TTC549 (cell line): Measurements from ENCODE around the gene CALM3.

Experiments
- FAIRE-seq: peaks from 2 replicates; lab custom pipeline; 2012; peaks lifted over from hg19 to GRCh38; lab: Jason Lieb, UNC

Gene CALM3

GRCh38 chr19:46600384-46601317, 479 bp upstream of the CALM3 start:
- FAIRE-seq: no peak

GRCh38 chr19:46602392-46603194, 1.5 kb downstream of the CALM3 start:
- FAIRE-seq: no peak

GRCh38 chr19:46603195-46603637, 2.1 kb downstream of the CALM3 start:
- no peak for FAIRE-seq

DNA sequence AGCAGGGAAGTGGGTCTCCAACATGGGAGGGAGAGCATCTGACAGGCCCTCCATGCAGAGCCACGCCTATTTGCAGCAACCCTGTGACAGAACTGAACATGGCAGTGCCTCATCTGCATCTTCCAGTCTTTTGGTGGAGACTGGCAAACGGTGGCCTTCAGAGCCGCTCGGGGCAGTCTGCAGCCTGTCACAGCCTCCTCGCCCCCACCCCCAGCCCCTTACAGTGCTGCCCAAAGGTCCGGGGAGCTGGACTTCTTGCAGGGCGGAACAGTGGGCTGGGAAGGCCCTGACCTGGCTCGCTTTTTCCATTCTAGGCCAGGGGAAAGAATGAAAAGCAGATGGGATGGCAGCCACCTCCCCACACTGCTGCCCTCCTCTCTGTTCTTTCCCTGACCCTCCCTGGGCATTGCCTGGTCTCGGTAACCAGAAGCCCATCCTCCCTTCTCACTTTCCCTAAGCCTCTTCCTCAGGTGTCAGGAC, 2.7 kb downstream of the CALM3 start:
- FAIRE-seq: no peak

- FAIRE-seq: no peak
Measured at GRCh38 chr19:46604781-46605355, 3.7 kb downstream of the CALM3 start.

DNA sequence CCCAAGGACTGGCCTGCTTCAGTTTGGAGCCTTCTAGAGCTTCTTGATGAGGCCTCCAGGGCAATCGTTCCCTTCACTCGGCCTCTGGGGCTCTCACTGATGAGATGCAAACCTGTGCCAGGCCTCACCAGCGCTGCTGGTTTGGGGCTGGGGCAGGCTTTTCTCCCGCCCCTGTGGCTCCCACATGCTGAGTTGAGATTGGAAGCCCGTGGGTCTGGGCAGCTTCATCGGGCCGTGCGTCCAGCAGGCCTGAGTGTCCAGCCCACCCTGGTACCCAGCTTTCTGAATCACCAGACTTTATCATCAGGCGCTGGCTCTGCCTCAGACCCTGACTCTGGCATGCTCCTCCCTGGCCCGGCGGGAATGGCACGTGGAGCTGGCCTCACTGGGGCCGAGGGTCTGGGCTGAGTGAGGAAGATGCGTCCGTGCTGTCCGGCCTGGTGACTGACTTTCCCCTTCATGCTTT, 4.3 kb downstream of the CALM3 start:
- FAIRE-seq: no peak

DNA sequence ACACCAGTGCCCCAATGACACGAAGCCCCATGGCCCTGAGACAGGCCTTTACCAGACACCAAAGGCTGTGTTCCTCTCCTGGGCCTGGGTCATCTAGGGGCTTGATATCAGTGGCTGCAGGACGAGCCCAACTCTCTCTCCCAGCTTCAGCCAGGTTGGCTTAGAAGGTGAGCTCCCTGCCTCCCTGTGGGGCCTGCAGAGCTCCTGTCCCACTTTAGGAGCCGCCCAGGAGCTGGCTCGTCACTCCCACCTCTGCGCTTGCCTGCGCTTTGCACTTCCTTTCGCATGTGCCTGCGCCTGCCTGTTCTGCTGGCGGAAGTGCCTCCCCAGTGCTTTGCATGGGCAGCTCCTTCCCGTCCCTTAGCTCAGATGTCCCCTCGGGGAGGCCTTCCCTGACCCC, 4.9 kb downstream of the CALM3 start:
- FAIRE-seq: no peak

DNA sequence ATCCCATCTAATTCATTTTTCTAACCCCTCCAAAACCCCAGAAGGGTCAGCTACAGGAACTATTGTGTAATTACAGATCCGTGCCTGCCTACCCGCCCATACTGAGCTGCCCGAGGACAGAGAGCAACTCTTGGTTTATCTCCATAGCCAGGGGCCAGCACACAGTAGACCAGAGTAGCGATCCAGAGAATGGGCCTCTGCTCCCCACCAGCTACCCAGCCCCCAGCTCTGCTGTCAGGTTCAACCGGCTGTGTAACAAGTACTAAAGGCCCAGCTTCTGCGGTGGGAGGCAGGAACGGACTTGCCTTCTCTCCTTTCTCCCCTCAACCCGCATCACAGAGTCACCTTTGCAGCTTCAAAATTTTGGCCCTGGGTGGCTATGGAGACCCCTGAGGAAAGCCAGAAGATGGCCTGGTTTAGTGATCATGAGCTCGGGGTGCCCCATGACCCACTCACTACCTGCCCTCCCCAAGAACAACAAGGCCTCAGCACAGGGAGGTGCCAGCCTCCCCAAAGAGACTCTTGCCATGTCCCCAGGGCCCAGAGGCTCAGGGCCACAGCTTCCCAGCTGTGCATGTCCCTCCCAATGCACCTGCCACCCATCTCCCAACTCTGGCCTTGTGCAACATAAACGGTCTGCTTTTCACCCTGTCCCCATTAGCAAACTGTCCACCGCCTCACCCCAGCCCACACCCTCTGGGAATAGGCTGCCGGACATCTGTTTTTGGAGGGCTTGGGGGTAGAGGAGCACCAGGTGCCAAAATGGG, 5.7 kb downstream of the CALM3 start:
- no peak for FAIRE-seq

- no peak for FAIRE-seq
Measured at GRCh38 chr19:46607448-46607841, 6.3 kb downstream of the CALM3 start.

DNA sequence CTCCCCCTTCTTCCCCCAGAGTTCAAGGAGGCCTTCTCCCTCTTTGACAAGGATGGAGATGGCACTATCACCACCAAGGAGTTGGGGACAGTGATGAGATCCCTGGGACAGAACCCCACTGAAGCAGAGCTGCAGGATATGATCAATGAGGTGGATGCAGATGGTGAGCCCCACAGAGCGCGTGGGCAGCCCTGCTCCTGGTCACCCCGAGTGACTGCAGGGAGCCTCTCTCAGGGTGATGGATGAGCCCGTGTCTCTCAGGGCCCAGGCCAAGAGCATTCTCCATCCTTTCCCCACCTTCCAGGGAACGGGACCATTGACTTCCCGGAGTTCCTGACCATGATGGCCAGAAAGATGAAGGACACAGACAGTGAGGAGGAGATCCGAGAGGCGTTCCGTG, 7.0 kb downstream of the CALM3 start:
- no peak for FAIRE-seq

GRCh38 chr19:46608581-46609345, 7.6 kb downstream of the CALM3 start:
- no peak for FAIRE-seq

GRCh38 chr19:46609511-46610412, 8.6 kb downstream of the CALM3 start:
- FAIRE-seq: no peak

- FAIRE-seq: no peak
Measured at GRCh38 chr19:46610413-46610775, 9.3 kb downstream of the CALM3 start.

- no peak for FAIRE-seq
Measured at GRCh38 chr19:46610851-46611770, 10.0 kb downstream of the CALM3 start.

GRCh38 chr19:46611776-46612175, 10.6 kb downstream of the CALM3 start:
- FAIRE-seq: no peak

GRCh38 chr19:46613525-46613924, 12.4 kb downstream of the CALM3 start:
- no peak for FAIRE-seq

DNA sequence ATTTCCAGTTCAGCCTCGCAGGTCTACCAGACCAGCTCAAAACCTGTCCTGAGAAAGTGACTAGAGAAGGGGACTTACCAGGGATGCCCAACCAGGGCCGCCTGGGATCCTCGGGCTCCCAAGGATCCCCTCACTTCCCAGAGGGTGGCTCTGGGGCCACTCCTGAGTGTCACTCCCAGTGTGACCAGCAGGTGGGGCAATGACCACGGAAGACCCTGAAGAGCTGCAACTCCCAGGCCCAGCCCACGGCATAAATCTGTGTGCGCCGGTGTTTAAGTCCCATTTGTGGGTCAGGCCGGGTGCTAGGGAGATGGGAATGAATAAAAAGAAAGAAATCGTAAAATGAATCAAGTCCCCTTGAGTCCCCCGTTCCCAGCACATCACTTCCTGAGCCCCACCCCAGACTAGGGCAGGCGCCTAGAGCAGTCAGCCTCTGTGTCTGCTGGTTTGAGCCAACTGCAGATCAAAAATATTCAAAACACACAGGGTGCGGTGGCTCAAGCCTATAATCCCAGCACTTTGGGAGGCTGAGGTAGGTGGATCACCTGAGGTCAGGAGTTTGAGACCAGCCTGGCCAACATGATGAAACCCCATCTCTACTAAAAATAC, 13.1 kb downstream of the CALM3 start:
- no peak for FAIRE-seq

GRCh38 chr19:46615966-46616365, 14.8 kb downstream of the CALM3 start:
- no peak for FAIRE-seq
